Fibroblast of skin of left biceps (primary cell): Measurements from ENCODE around the gene CLSTN2.

Experiments
- DNase-seq, 2 experiments: peaks; one replicate each; pipeline ENCODE4 v3.0.0-alpha.2; 2013; ENCODE audit warnings: low read depth in 2 of 2

CLSTN2 gene

GRCh38 chr3:140595295-140595694 lies 660.3 kb downstream of the CLSTN2 start:
- no peak for DNase-seq

GRCh38 chr3:140597364-140597763 lies 662.4 kb downstream of the CLSTN2 start:
- no peak for DNase-seq

- no peak for DNase-seq
Measured at GRCh38 chr3:140597792-140598191, 662.8 kb downstream of the CLSTN2 start.

- no peak for DNase-seq
Measured at GRCh38 chr3:140599009-140599408, 664.0 kb downstream of the CLSTN2 start.

GRCh38 chr3:140599496-140599895 lies 664.5 kb downstream of the CLSTN2 start:
- no peak for DNase-seq

- no peak for DNase-seq
Measured at GRCh38 chr3:140601881-140602280, 666.9 kb downstream of the CLSTN2 start.

- no peak for DNase-seq
Measured at GRCh38 chr3:140602781-140603180, 667.8 kb downstream of the CLSTN2 start.

- no peak for DNase-seq
Measured at GRCh38 chr3:140603766-140604165, 668.8 kb downstream of the CLSTN2 start.

- DNase-seq, result no peak
Measured at GRCh38 chr3:140610544-140610943, 675.6 kb downstream of the CLSTN2 start.

- DNase-seq, result no peak
Measured at GRCh38 chr3:140614001-140614400, 679.0 kb downstream of the CLSTN2 start.

- DNase-seq, result no peak
Measured at GRCh38 chr3:140617135-140617534, 682.1 kb downstream of the CLSTN2 start.

GRCh38 chr3:140626856-140627255 lies 691.9 kb downstream of the CLSTN2 start:
- DNase-seq, result no peak
